Neutrophil (primary cell): Measurements from ENCODE around the gene ZPR1.

Source experiments
- H3K27ac ChIP-seq: fragments of 200-600 bp; sonication (generic); 2 replicates; pipeline ENCODE4 v1.5.1; 2016; ENCODE audit warnings: mild to moderate bottlenecking, moderate library complexity
- H3K27me3 ChIP-seq: fragments of 200-600 bp; sonication (generic); 2 replicates; pipeline ENCODE4 v1.6.0; 2016; ENCODE audit warnings: mild to moderate bottlenecking
- H3K36me3 ChIP-seq: fragments of 200-600 bp; sonication (generic); 2 replicates; pipeline ENCODE4 v1.5.1; 2017
- H3K4me1 ChIP-seq, 2 experiments: fragments of 200-600 bp in 1 of 2; sonication (generic) in 1 of 2; 1 replicate in 1 of 2; 2 replicates in 1 of 2; pipeline versions ENCODE4 v1.5.1 to v1.6.1; 2013 to 2016; ENCODE audit warnings: low read depth in 1 of 2, low read length in 1 of 2, mild to moderate bottlenecking in 1 of 2, moderate library complexity in 1 of 2; ENCODE audit not compliant: control insufficient read depth in 1 of 2, insufficient read depth in 1 of 2
- H3K4me3 ChIP-seq, 2 experiments: fragments of 200-600 bp in 1 of 2; sonication (generic) in 1 of 2; 1 replicate in 1 of 2; 2 replicates in 1 of 2; pipeline ENCODE4 v1.5.1; 2013 to 2016; ENCODE audit warnings: low read depth in 1 of 2, low read length in 1 of 2, mild to moderate bottlenecking in 1 of 2, moderate library complexity in 1 of 2
- H3K9me3 ChIP-seq: fragments of 200-600 bp; sonication (generic); 2 replicates; pipeline ENCODE4 v1.5.1; 2016
- TF ChIP-seq, protein P1 (sequence below): fragments of 200-600 bp; sonication (generic); IDR thresholded peaks from 2 replicates; pipeline ENCODE4 v1.5.1; 2016; ENCODE audit warnings: antibody characterized with exemption

Gene ZPR1

DNA sequence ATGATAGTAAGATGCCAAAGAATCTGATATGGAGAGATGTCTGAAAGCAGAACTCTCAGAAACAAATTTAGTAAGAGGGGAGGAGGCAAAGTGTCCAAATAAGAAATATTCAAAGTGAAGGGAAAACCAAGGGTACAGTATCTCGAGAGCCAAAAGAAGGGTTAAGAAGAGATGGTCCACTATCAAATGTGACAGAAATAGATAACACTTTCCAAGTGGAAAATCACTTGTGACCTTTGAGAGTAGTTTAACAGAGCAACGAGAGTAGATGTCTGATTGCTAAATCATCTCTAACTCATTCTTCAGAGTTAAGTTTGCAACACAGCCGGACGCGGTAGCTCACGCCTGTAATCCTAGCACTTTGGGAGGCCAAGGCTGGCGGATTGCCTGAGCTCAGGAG lies 10.8 kb downstream of the ZPR1 start:
- H3K36me3 ChIP-seq, result peaks cover 35% of the 10 kb centered on the region
- no peaks in the 10 kb centered on the region for H3K27me3 ChIP-seq
- H3K9me3 ChIP-seq, result no peaks in the 10 kb centered on the region
- TF ChIP-seq, protein P1, sequence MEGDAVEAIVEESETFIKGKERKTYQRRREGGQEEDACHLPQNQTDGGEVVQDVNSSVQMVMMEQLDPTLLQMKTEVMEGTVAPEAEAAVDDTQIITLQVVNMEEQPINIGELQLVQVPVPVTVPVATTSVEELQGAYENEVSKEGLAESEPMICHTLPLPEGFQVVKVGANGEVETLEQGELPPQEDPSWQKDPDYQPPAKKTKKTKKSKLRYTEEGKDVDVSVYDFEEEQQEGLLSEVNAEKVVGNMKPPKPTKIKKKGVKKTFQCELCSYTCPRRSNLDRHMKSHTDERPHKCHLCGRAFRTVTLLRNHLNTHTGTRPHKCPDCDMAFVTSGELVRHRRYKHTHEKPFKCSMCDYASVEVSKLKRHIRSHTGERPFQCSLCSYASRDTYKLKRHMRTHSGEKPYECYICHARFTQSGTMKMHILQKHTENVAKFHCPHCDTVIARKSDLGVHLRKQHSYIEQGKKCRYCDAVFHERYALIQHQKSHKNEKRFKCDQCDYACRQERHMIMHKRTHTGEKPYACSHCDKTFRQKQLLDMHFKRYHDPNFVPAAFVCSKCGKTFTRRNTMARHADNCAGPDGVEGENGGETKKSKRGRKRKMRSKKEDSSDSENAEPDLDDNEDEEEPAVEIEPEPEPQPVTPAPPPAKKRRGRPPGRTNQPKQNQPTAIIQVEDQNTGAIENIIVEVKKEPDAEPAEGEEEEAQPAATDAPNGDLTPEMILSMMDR, result no peak
- H3K27ac ChIP-seq, result no peak overlapping the region
- no peak overlapping the region for H3K4me3 ChIP-seq
- peaks cover 15 to 16% of the 10 kb centered on the region in 2 experiments for H3K4me1 ChIP-seq

DNA sequence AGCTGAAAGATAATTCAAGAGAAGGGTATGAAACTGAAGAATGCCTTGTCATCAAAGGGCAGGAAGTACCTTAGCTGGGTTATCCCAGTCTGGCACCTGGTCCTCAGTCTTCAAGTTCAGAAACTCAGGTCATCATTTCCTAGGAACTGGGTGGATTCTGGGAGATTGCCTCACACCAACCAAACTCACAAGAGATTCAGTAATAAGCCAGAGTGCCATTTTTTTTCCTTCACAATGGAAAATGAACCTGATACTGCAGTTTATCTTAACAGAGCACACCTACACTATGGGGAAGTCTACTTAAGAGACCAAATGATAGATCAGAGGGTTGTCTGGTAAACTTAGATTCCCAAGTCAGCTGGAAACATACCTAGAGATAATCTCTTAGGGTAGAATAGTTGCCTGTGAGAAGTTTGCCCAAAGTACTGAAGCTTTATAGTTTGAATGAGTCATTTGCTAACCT lies 11.3 kb downstream of the ZPR1 start:
- H3K4me3 ChIP-seq, result no peak overlapping the region
- H3K36me3 ChIP-seq, result peaks cover 30% of the 10 kb centered on the region
- H3K27me3 ChIP-seq, result no peaks in the 10 kb centered on the region
- peaks cover 20 to 21% of the 10 kb centered on the region in 2 experiments for H3K4me1 ChIP-seq
- H3K9me3 ChIP-seq, result no peaks in the 10 kb centered on the region
- peak overlapping the region; percentile 13 for H3K27ac ChIP-seq
- TF ChIP-seq, protein P1, result no peak

DNA sequence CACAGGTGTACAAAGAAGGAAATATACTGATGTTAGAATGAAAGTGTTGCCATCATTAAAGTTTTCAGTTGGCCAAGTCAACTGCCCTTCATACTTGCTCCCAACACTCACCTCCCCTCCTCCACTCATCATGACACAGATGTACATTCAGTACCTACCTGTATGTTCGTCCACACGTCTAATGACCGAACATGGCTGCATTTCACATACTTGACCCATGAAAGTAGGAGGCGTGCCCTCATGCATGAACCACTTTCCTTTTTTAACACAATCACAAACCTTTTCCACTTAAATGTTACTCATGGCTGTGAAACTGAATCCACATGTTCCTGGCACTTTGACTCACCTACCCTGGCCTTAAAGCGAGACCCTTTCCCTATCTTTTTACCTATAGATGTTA lies 11.8 kb downstream of the ZPR1 start:
- H3K4me3 ChIP-seq, result no peak overlapping the region
- H3K27me3 ChIP-seq, result no peaks in the 10 kb centered on the region
- H3K27ac ChIP-seq, result no peak overlapping the region
- TF ChIP-seq, protein P1, result no peak
- H3K36me3 ChIP-seq, result peaks cover 29% of the 10 kb centered on the region
- peaks cover 26% of the 10 kb centered on the region in 2 experiments for H3K4me1 ChIP-seq
- no peaks in the 10 kb centered on the region for H3K9me3 ChIP-seq

DNA sequence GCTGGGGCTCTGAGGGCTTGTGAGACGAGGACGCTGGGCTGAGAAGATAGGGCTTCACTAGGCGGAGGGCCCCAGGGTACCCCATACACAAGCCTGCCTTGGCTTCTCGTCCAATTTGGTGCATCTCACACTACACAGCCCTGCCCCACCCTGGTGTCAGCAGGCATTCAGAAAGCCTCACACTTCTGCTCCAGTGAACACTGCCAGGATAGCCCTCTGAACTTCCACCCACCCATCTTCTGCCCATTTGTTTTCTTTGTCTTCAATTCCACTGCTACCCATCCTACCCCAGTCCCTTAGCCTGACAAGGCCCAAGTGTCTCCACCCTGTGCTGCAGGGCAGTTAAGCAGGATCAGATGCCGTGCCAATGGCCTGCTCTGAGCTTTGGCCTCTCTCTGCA lies 13.2 kb downstream of the ZPR1 start:
- H3K36me3 ChIP-seq, result peaks cover 21% of the 10 kb centered on the region
- H3K4me3 ChIP-seq, result no peak overlapping the region
- no peaks in the 10 kb centered on the region for H3K27me3 ChIP-seq
- peaks cover 34 to 35% of the 10 kb centered on the region in 2 experiments for H3K4me1 ChIP-seq
- no peaks in the 10 kb centered on the region for H3K9me3 ChIP-seq
- no peak overlapping the region for H3K27ac ChIP-seq
- TF ChIP-seq, protein P1, result no peak

DNA sequence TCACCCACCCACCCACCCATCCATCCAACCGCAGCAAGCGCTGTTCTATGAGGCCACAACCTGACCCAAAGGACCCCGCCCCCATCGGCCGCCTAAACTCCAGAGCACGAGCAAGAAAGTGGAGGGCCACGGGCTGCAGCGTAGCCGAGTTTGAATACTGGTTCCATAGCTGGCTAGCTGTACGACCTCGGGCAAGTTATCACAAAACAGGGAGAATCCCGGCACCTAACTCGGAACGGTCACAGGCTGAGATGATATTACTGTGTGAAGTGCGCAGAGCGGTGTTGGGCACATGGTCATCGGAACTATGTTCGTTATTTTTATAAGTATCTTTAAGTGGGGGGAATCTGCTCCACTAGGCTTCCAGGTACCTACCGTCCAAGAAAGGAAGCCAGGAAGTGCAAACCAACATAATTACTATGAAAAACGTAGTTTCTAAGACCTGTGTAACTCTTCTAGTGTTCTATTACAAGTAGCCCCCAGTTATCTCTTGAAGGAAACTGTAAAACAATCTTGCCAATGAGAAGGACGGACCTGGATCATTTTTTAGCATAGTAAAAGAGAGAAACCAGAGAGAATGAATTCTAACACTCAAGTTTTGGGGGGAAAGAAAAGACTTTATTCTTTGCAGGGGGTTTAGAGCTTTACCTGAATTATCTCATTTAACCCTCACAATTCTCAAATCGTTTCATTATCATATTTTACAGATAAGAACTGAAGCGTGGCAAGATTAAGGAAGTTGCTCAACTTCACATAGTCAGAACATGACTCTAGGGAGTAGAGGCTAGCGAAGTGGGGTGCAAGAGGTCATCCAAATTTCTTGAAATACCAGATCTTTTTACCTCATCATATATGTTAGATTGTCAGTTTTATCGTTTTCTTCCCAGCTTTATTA lies 14.4 kb downstream of the ZPR1 start:
- TF ChIP-seq, protein P1, result no peak
- Histone ChIP-seq H3K36me3 (peaks cover 19% of the 10 kb centered on the region), H3K9me3 (no peaks in the 10 kb centered on the region), H3K4me3 (peak overlapping the region; percentile 81 to 89), H3K4me1 (peaks cover 39 to 41% of the 10 kb centered on the region in 2 experiments), H3K27ac (peak overlapping the region; percentile 90), H3K27me3 (no peaks in the 10 kb centered on the region)
